SK-N-SH (cell line): ENCODE measurements around the gene CIBAR2. TPM values are rescaled to one million over a fixed set of nuclear protein-coding genes. Genes with fewer than 3 reads are reported as not detected.

Source experiments
- CTCF ChIA-PET: fragments of 300-600, 350-600 bp; formaldehyde crosslinking; extraction: SDS; loops from one replicate; lab custom pipeline; 2021; lab: Yijun Ruan, JAX
- POLR2A ChIA-PET: fragments of 350-600 bp; sonication (Branson Sonifier 250); formaldehyde crosslinking; extraction: SDS; loops from one replicate; lab custom pipeline; 2020; ENCODE audit warnings: antibody characterized with exemption, inconsistent platforms; lab: Yijun Ruan, JAX
- DNase-seq: peaks from one replicate; pipeline ENCODE4 v3.0.0; 2012
- H2AFZ ChIP-seq: fragments of 200-600 bp; sonication (generic); 2 replicates; pipeline ENCODE4 v1.8.1; 2016; ENCODE audit warnings: antibody characterized with exemption, mild to moderate bottlenecking, low read depth
- H3F3A ChIP-seq: fragments of 200-600 bp; sonication (generic); replicated peaks from 2 replicates; pipeline ENCODE3; 2016; ENCODE audit warnings: antibody characterized with exemption, mild to moderate bottlenecking; ENCODE audit not compliant: insufficient read depth
- H3K27ac ChIP-seq, 2 experiments: fragments of 200-500 bp in 1 of 2; fragments of 200-600 bp in 1 of 2; sonication (Bioruptor generic) in 1 of 2; sonication (generic), shearing (Covaris generic) in 1 of 2; 2 replicates each; pipeline versions ENCODE4 v1.5.1 to v1.6.1; 2014 to 2016; ENCODE audit warnings: low read depth in 2 of 2, inconsistent platforms in 1 of 2, low read length in 1 of 2, mild to moderate bottlenecking in 1 of 2, mixed read lengths in 1 of 2
- H3K27me3 ChIP-seq: fragments of 200-600 bp; sonication (generic), shearing (Covaris generic); 2 replicates; pipeline ENCODE4 v1.6.1; 2016; ENCODE audit warnings: mixed run types; ENCODE audit not compliant: insufficient read depth
- H3K36me3 ChIP-seq, 2 experiments: fragments of 200-500 bp in 1 of 2; fragments of 200-600 bp in 1 of 2; sonication (Bioruptor generic) in 1 of 2; sonication (generic) in 1 of 2; replicated peaks in 1 of 2; 2 replicates each; pipeline versions ENCODE3 to v1.5.1; 2014 to 2016; ENCODE audit warnings: low read length in 1 of 2, mild to moderate bottlenecking in 1 of 2; ENCODE audit not compliant: insufficient read depth in 2 of 2, control insufficient read depth in 1 of 2
- H3K4me1 ChIP-seq, 2 experiments: fragments of 200-500 bp in 1 of 2; fragments of 200-600 bp in 1 of 2; sonication (Bioruptor generic) in 1 of 2; sonication (generic), shearing (Covaris generic) in 1 of 2; 2 replicates each; pipeline versions ENCODE4 v1.5.1 to v1.6.1; 2014 to 2016; ENCODE audit warnings: low read depth in 1 of 2, low read length in 1 of 2, mixed run types in 1 of 2; ENCODE audit not compliant: insufficient read depth in 2 of 2, control insufficient read depth in 1 of 2
- H3K4me2 ChIP-seq: fragments of 200-600 bp; sonication (generic), shearing (Covaris generic); 2 replicates; pipeline ENCODE4 v1.6.1; 2017; ENCODE audit warnings: mixed run types
- H3K4me3 ChIP-seq, 2 experiments: fragments of 200-500 bp in 1 of 2; fragments of 200-600 bp in 1 of 2; sonication (Bioruptor generic) in 1 of 2; sonication (generic), shearing (Covaris generic) in 1 of 2; 2 replicates each; pipeline versions ENCODE4 v1.5.1 to v1.8.1; 2014 to 2016; ENCODE audit warnings: low read depth in 2 of 2, inconsistent platforms in 1 of 2, low read length in 1 of 2, mild to moderate bottlenecking in 1 of 2, mixed read lengths in 1 of 2, moderate library complexity in 1 of 2
- H3K79me2 ChIP-seq: fragments of 200-600 bp; sonication (generic); 2 replicates; pipeline ENCODE4 v1.8.1; 2017; ENCODE audit warnings: mild to moderate bottlenecking; ENCODE audit not compliant: insufficient read depth
- H3K9ac ChIP-seq: fragments of 200-600 bp; sonication (generic); 2 replicates; pipeline ENCODE4 v1.6.1; 2017; ENCODE audit warnings: mixed run types
- H3K9me2 ChIP-seq: fragments of 200-600 bp; sonication (generic); 2 replicates; pipeline ENCODE4 v1.6.1; 2017; ENCODE audit warnings: mixed run types
- H3K9me3 ChIP-seq: fragments of 200-600 bp; sonication (generic); 2 replicates; pipeline ENCODE4 v1.6.1; 2017; ENCODE audit warnings: mixed run types, mild to moderate bottlenecking, moderate library complexity
- H4K20me1 ChIP-seq: fragments of 200-600 bp; sonication (generic); 2 replicates; pipeline ENCODE4 v1.6.1; 2017; ENCODE audit warnings: mild to moderate bottlenecking, mixed run types; ENCODE audit not compliant: insufficient read depth
- EP300 ChIP-seq, 2 experiments: IDR thresholded peaks; 2 replicates each; pipeline versions ENCODE4 v1.4.0 to v1.6.1; 2012; ENCODE audit warnings: borderline replicate concordance in 1 of 2, low read depth in 1 of 2, low read length in 1 of 2
- FOXJ3 ChIP-seq: sonication (generic); formaldehyde crosslinking; IDR thresholded peaks from 2 replicates; pipeline ENCODE4 v1.5.1; 2020; ENCODE audit warnings: mild to moderate bottlenecking, missing genetic modification reagents
- GABPA ChIP-seq: IDR thresholded peaks from 2 replicates; pipeline ENCODE4 v1.4.0; 2012; ENCODE audit warnings: low read depth, mild to moderate bottlenecking
- JUND ChIP-seq: IDR thresholded peaks from 2 replicates; pipeline ENCODE4 v1.4.0; 2012
- MXI1 ChIP-seq: IDR thresholded peaks from 2 replicates; pipeline ENCODE4 v1.6.1; 2012; ENCODE audit warnings: mild to moderate bottlenecking, low read depth, low read length, improper control_type of control experiment
- NFIC ChIP-seq: IDR thresholded peaks from 2 replicates; pipeline ENCODE4 v1.4.0; 2012; ENCODE audit warnings: borderline replicate concordance
- RAD21 ChIP-seq: IDR thresholded peaks from 2 replicates; pipeline ENCODE4 v1.6.1; 2012; ENCODE audit warnings: mild to moderate bottlenecking, low read length
- RCOR1 ChIP-seq: fragments of 150-350 bp; IDR thresholded peaks from 2 replicates; pipeline ENCODE4 v1.6.1; 2017; ENCODE audit warnings: antibody characterized with exemption, low read length
- SMC3 ChIP-seq: IDR thresholded peaks from 2 replicates; pipeline ENCODE4 v1.6.1; 2012; ENCODE audit warnings: low read depth, low read length, improper control_type of control experiment
- TAF1 ChIP-seq: IDR thresholded peaks from 2 replicates; pipeline ENCODE4 v1.6.1; 2012; ENCODE audit warnings: low read depth, mild to moderate bottlenecking, low read length, moderate library complexity, borderline replicate concordance
- TCF12 ChIP-seq: IDR thresholded peaks from 2 replicates; pipeline ENCODE4 v1.4.0; 2012
- TEAD4 ChIP-seq: IDR thresholded peaks from 2 replicates; pipeline ENCODE4 v1.4.0; 2012; ENCODE audit warnings: mild to moderate bottlenecking, borderline replicate concordance; ENCODE audit not compliant: insufficient read depth
- WGBS: methylation state at CpG from one replicate; pipeline ENCODE4 v1.1.6; 2017; ENCODE audit warnings: low lambda C conversion rate; 5-methylcytosine and 5-hydroxymethylcytosine counted together
- polyA plus RNA-seq, 3 experiments: library from polyadenylated mRNA; depleted of rRNA; stranded (reverse); fragments of >200 nt; gene quantifications; 2 replicates each; pipeline ENCODE4 v1.2.3, GENCODE V29; 2012
- TF ChIP-seq, protein P1 (sequence below): IDR thresholded peaks from 2 replicates; pipeline ENCODE4 v1.6.1; 2012; ENCODE audit warnings: mild to moderate bottlenecking, low read depth, low read length, moderate library complexity
- TF ChIP-seq, protein P2 (sequence below): fragments of 200-600 bp; sonication (generic); IDR thresholded peaks from 2 replicates; pipeline ENCODE4 v1.6.1; 2017; ENCODE audit warnings: antibody characterized with exemption, mild to moderate bottlenecking, moderate library complexity
- TF ChIP-seq, protein P3 (sequence below): IDR thresholded peaks from 2 replicates; pipeline ENCODE4 v1.4.0; 2012; ENCODE audit warnings: low read depth, borderline replicate concordance
- TF ChIP-seq, protein P4 (sequence below): fragments of 150-350 bp; IDR thresholded peaks from 2 replicates; pipeline ENCODE4 v1.6.1; 2017; ENCODE audit warnings: antibody characterized with exemption, low read length, low read depth, borderline replicate concordance
- TF ChIP-seq, protein P5 (sequence below): IDR thresholded peaks from 2 replicates; pipeline ENCODE4 v1.4.0; 2012; ENCODE audit warnings: low read depth
- TF ChIP-seq, protein P6 (sequence below): fragments of 150-350 bp; IDR thresholded peaks from 2 replicates; pipeline ENCODE4 v1.6.1; 2016; ENCODE audit warnings: mild to moderate bottlenecking, low read depth, low read length
- TF ChIP-seq, protein P7 (sequence below): IDR thresholded peaks from 2 replicates; pipeline ENCODE4 v1.4.0; 2012; ENCODE audit warnings: low read depth, borderline replicate concordance

Gene CIBAR2
- polyA plus RNA-seq, 1 of the 3 experiments (the other 2 are of a cell fraction), result 0.15 TPM

DNA sequence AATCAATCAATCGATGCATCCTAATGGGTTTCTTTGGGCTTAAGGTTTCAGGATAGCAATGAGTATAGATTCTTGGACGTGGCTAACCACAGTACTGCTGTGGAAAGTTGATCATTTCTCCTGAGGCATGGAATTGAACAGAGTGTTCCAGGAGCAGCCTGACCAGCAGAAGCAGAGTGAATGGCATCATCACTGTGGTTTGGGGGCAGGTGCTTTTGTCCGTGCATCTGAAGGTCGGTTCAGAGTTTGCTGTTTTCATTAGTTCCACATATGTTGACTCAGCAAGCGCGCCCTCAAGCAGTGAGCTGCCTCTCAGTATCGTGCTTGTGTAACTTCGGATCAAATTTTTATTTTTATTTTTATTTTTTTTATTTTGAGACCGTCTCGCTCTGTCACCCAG, 59.7 kb downstream of the CIBAR2 start:
- Histone ChIP-seq H2AFZ (no peak overlapping the region), H3F3A (peaks cover 14% of the 10 kb centered on the region), H3K4me3 (no peak overlapping the region), H3K27ac (no peak overlapping the region), H3K9me2 (no peaks in the 10 kb centered on the region), H3K36me3 (no peaks in the 10 kb centered on the region), H3K9ac (no peak overlapping the region), H4K20me1 (no peaks in the 10 kb centered on the region), H3K27me3 (no peaks in the 10 kb centered on the region), H3K4me1 (peaks cover 8 to 17% of the 10 kb centered on the region in 2 experiments; a peak in 3 of 4 replicates), H3K79me2 (no peaks in the 10 kb centered on the region), H3K9me3 (no peaks in the 10 kb centered on the region), H3K4me2 (no peak overlapping the region)
- CTCF ChIA-PET, result no interaction called here
- no peak for DNase-seq
- TF ChIP-seq MXI1, result no peak
- TF ChIP-seq SMC3, result no peak
- TF ChIP-seq, protein P1, sequence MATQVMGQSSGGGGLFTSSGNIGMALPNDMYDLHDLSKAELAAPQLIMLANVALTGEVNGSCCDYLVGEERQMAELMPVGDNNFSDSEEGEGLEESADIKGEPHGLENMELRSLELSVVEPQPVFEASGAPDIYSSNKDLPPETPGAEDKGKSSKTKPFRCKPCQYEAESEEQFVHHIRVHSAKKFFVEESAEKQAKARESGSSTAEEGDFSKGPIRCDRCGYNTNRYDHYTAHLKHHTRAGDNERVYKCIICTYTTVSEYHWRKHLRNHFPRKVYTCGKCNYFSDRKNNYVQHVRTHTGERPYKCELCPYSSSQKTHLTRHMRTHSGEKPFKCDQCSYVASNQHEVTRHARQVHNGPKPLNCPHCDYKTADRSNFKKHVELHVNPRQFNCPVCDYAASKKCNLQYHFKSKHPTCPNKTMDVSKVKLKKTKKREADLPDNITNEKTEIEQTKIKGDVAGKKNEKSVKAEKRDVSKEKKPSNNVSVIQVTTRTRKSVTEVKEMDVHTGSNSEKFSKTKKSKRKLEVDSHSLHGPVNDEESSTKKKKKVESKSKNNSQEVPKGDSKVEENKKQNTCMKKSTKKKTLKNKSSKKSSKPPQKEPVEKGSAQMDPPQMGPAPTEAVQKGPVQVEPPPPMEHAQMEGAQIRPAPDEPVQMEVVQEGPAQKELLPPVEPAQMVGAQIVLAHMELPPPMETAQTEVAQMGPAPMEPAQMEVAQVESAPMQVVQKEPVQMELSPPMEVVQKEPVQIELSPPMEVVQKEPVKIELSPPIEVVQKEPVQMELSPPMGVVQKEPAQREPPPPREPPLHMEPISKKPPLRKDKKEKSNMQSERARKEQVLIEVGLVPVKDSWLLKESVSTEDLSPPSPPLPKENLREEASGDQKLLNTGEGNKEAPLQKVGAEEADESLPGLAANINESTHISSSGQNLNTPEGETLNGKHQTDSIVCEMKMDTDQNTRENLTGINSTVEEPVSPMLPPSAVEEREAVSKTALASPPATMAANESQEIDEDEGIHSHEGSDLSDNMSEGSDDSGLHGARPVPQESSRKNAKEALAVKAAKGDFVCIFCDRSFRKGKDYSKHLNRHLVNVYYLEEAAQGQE, result no peak
- TF ChIP-seq, protein P2, sequence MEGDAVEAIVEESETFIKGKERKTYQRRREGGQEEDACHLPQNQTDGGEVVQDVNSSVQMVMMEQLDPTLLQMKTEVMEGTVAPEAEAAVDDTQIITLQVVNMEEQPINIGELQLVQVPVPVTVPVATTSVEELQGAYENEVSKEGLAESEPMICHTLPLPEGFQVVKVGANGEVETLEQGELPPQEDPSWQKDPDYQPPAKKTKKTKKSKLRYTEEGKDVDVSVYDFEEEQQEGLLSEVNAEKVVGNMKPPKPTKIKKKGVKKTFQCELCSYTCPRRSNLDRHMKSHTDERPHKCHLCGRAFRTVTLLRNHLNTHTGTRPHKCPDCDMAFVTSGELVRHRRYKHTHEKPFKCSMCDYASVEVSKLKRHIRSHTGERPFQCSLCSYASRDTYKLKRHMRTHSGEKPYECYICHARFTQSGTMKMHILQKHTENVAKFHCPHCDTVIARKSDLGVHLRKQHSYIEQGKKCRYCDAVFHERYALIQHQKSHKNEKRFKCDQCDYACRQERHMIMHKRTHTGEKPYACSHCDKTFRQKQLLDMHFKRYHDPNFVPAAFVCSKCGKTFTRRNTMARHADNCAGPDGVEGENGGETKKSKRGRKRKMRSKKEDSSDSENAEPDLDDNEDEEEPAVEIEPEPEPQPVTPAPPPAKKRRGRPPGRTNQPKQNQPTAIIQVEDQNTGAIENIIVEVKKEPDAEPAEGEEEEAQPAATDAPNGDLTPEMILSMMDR, result no peak
- no peak for TF ChIP-seq TAF1
- TF ChIP-seq TEAD4, result no peak
- TF ChIP-seq, protein P3, sequence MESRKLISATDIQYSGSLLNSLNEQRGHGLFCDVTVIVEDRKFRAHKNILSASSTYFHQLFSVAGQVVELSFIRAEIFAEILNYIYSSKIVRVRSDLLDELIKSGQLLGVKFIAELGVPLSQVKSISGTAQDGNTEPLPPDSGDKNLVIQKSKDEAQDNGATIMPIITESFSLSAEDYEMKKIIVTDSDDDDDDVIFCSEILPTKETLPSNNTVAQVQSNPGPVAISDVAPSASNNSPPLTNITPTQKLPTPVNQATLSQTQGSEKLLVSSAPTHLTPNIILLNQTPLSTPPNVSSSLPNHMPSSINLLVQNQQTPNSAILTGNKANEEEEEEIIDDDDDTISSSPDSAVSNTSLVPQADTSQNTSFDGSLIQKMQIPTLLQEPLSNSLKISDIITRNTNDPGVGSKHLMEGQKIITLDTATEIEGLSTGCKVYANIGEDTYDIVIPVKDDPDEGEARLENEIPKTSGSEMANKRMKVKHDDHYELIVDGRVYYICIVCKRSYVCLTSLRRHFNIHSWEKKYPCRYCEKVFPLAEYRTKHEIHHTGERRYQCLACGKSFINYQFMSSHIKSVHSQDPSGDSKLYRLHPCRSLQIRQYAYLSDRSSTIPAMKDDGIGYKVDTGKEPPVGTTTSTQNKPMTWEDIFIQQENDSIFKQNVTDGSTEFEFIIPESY, result no peak
- TF ChIP-seq, protein P4, sequence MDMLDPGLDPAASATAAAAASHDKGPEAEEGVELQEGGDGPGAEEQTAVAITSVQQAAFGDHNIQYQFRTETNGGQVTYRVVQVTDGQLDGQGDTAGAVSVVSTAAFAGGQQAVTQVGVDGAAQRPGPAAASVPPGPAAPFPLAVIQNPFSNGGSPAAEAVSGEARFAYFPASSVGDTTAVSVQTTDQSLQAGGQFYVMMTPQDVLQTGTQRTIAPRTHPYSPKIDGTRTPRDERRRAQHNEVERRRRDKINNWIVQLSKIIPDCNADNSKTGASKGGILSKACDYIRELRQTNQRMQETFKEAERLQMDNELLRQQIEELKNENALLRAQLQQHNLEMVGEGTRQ, result no peak
- TF ChIP-seq TCF12, result no peak
- TF ChIP-seq, protein P5, sequence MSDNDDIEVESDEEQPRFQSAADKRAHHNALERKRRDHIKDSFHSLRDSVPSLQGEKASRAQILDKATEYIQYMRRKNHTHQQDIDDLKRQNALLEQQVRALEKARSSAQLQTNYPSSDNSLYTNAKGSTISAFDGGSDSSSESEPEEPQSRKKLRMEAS, result no peak
- no peak for TF ChIP-seq JUND
- no peak for TF ChIP-seq EP300 (IDR thresholded peaks at IDR 0.05; ENCODE audit: borderline replicate concordance in 1 of 2, low read depth in 1 of 2, low read length in 1 of 2)
- no peak for TF ChIP-seq FOXJ3 (CRISPR knock-in tag)
- no peak for TF ChIP-seq RCOR1
- TF ChIP-seq GABPA, result no peak
- TF ChIP-seq, protein P6, sequence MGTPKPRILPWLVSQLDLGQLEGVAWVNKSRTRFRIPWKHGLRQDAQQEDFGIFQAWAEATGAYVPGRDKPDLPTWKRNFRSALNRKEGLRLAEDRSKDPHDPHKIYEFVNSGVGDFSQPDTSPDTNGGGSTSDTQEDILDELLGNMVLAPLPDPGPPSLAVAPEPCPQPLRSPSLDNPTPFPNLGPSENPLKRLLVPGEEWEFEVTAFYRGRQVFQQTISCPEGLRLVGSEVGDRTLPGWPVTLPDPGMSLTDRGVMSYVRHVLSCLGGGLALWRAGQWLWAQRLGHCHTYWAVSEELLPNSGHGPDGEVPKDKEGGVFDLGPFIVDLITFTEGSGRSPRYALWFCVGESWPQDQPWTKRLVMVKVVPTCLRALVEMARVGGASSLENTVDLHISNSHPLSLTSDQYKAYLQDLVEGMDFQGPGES, result no peak
- no peak for TF ChIP-seq NFIC
- TF ChIP-seq, protein P7, sequence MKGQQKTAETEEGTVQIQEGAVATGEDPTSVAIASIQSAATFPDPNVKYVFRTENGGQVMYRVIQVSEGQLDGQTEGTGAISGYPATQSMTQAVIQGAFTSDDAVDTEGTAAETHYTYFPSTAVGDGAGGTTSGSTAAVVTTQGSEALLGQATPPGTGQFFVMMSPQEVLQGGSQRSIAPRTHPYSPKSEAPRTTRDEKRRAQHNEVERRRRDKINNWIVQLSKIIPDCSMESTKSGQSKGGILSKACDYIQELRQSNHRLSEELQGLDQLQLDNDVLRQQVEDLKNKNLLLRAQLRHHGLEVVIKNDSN, result no peak
- TF ChIP-seq RAD21, result no peak
- POLR2A ChIA-PET, result no interaction called here
- WGBS, result 96% methylated on average over 10 of the region's 10 CpGs
